OCI-LY7 (cell line): ENCODE measurements around the gene ADPRHL1.

Experiments used
- EZH2phosphoT487 ChIP-seq: fragments of 200-600 bp; sonication (generic); IDR thresholded peaks from 2 replicates; pipeline ENCODE4 v1.6.1; 2018; ENCODE audit warnings: low read depth, borderline replicate concordance, mild to moderate bottlenecking, mixed run types, antibody characterized with exemption, low read length, moderate library complexity, mixed read lengths
- TF ChIP-seq, protein P1 (sequence below): fragments of 200-600 bp; sonication (generic); conservative IDR thresholded peaks from 2 replicates; pipeline ENCODE4 v1.5.1; 2014; ENCODE audit warnings: mild to moderate bottlenecking, antibody characterized with exemption, low read length, moderate library complexity, mixed read lengths

GRCh38 chr13:113437408-113438010, 15.8 kb downstream of the ADPRHL1 start:
- TF ChIP-seq, protein P1, sequence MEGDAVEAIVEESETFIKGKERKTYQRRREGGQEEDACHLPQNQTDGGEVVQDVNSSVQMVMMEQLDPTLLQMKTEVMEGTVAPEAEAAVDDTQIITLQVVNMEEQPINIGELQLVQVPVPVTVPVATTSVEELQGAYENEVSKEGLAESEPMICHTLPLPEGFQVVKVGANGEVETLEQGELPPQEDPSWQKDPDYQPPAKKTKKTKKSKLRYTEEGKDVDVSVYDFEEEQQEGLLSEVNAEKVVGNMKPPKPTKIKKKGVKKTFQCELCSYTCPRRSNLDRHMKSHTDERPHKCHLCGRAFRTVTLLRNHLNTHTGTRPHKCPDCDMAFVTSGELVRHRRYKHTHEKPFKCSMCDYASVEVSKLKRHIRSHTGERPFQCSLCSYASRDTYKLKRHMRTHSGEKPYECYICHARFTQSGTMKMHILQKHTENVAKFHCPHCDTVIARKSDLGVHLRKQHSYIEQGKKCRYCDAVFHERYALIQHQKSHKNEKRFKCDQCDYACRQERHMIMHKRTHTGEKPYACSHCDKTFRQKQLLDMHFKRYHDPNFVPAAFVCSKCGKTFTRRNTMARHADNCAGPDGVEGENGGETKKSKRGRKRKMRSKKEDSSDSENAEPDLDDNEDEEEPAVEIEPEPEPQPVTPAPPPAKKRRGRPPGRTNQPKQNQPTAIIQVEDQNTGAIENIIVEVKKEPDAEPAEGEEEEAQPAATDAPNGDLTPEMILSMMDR: no peak
- no peak for TF ChIP-seq EZH2phosphoT487
